ENCODE data around the gene ZNF70.

ZNF70 gene

DNA sequence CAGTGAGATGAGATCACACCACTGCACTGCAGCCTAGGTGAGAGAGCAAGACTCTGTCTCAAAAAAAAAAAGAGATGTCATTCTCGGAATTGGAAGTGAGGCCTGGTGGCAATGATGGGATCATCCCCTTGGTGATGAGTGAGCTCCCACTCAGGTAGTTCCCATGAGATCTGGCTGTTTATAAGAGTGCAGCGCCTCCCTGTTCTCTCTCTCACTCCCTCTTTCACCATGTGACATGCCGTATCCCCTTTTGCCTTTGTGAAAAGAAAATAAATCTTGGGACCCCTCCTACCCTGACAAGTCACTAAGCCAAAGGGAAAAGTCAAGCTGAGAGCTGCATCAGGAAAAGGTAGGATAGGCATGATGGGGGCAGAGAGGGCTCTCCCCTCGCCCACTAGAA is 28.8 kb downstream of the ZNF70 start:
- DNase-seq (ENCODE audit: low read depth): no peak
- TF ChIP-seq, protein P1, sequence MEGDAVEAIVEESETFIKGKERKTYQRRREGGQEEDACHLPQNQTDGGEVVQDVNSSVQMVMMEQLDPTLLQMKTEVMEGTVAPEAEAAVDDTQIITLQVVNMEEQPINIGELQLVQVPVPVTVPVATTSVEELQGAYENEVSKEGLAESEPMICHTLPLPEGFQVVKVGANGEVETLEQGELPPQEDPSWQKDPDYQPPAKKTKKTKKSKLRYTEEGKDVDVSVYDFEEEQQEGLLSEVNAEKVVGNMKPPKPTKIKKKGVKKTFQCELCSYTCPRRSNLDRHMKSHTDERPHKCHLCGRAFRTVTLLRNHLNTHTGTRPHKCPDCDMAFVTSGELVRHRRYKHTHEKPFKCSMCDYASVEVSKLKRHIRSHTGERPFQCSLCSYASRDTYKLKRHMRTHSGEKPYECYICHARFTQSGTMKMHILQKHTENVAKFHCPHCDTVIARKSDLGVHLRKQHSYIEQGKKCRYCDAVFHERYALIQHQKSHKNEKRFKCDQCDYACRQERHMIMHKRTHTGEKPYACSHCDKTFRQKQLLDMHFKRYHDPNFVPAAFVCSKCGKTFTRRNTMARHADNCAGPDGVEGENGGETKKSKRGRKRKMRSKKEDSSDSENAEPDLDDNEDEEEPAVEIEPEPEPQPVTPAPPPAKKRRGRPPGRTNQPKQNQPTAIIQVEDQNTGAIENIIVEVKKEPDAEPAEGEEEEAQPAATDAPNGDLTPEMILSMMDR (IDR thresholded peaks at IDR 0.05; ENCODE audit: insufficient read depth, low read depth, low read length, missing control alignments): no peak
- no peak overlapping the region for H3K4me3 ChIP-seq (ENCODE audit: low read length)

DNA sequence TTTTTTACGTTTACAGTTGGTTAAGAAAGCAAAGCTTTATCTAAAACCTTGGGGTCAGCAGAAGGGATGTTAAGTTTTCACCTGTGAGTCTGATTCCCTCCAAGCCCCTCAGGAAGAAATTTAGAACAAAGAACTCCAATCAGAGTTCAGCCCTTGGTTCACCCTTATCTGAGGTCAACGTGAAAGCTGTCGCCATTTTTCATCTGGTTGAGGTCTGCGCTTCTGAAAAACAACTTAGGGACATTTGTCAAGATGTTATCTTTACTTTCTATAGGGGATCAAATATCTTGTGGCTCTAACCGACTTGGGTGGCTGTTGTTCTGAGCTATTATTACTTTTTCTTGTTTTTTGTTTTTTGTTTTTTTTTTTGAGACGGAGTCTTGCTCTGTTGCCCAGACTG is 30.1 kb downstream of the ZNF70 start:
- TF ChIP-seq, protein P1 (IDR thresholded peaks at IDR 0.05; ENCODE audit: insufficient read depth, low read depth, low read length, missing control alignments): no peak
- no peak overlapping the region for H3K4me3 ChIP-seq (ENCODE audit: low read length)
- DNase-seq (ENCODE audit: low read depth): no peak

DNA sequence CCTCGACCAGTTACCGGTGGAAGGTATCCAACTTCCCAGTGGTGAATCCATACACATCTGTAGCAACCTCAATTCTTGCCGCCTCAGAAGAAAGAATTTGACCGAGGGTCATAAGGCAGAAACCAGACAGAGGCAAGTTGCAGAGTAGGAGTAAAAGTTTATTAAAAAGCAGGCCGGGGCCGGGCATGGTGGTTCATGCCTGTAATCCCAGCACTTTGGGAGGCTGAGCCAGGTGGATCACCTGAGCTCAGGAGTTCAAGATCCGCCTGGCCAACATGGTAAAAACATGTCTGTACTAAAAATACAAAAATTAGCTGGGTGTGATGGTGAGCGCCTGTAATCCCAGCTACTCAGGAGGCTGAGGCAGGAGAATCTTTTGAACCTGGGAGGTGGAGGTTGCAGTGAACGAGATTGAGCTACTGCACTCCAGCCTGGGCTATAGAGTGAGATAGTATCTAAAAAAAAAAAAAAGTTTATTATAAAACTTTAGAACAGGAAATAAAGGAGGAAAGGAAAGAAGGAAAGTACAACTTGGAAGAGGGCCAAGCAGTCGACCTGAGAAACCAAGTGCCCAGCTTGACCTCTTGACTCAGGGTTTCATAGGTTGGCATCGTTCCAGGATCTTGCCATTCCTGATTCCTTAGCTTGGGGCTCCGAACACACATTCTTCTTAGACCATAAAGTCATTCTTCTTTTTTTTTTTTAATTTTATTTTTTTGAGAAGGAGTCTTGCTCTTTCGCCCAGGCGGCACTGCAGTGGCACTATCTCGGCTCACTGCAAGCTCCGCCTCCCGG is 32.3 kb downstream of the ZNF70 start:
- TF ChIP-seq, protein P1 (IDR thresholded peaks at IDR 0.05; ENCODE audit: insufficient read depth, low read depth, low read length, missing control alignments): no peak

DNA sequence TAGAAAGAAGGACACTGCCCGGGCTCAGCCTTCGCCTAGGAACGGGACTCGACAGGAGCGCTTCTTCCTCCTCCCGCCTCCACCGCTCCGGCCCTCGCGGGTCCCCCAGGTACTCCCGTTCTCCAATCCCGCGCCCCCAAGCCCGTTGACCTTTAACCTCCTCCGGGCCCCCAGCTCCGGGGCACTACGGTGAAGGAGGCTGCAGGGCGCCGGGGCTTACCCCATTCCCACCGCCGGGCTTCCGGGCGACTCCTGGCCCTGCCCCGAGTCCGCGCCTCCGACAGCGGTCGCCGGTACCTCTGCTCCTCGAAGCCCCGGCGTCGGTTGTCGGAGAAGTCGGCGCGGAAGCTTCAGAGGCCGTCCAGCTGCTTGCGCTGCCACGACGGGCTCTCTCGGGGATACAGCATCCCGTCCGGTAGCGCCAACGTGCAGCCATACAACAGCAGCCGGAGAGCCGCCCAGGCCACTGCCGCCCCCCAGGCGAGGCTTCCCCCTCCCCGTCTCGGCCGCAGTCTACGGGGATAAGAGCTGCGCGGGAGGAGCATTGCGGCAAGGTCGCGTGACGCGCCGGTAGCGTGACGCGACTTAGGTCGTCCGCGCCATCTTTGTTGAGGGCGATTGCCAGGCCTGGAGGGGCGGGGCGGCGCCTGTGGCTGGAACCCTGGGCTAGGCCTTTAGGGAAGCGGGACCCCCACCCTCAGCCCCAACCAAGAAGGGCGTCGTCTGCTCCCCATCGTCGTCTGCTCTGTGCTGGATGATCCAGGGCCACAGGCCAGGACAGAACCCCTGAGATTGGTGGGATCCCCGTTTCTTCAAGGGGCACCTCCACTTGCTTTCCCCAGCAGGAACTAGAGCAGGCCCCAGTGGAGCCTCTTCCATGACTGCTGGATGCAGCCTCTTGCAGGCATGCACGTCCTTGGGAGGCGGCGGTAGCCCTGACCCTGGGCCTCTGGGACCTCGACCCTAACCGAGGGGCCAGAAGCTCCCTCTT is 33.8 kb downstream of the ZNF70 start:
- peak; percentile 86 for DNase-seq (ENCODE audit: low read depth)
- TF ChIP-seq, protein P1 (IDR thresholded peaks at IDR 0.05; ENCODE audit: insufficient read depth, low read depth, low read length, missing control alignments): no peak
- peak overlapping the region; percentile 87 for H3K4me3 ChIP-seq (ENCODE audit: low read length)

More for the DNA sequence above, 32.3 kb downstream of the ZNF70 start:
- no peak for DNase-seq (ENCODE audit: low read depth)
- no peak overlapping the region for H3K4me3 ChIP-seq (ENCODE audit: low read length)

DNA sequence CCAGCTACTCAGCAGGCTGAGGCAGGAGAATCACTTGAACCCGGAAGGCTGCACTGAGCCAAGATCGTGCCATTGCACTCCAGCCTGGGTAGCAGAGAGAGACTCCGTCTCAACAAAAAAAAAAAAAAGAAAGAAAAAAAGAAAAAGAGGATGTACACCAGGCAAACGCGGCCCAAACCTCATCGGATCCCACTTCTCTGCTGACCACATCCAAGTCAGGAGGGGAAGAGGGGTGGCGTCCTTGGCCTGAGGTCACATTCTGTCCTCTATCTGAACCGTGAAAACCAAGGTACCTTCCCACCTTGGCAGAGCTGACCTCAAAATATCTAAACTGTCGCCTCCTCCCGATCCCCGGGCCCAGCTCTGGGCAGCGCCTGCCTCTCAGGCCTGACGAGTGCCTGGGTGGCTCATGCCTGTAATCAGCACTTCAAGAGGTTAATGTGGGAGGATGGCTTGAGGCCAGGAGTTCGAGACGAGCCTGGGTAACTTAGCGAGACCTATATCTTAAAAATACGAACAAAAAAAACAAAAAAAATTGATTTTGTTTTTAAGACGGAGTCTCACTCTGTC is 35.0 kb downstream of the ZNF70 start:
- peak overlapping the region; percentile 87 for H3K4me3 ChIP-seq (ENCODE audit: low read length)
- TF ChIP-seq, protein P1 (IDR thresholded peaks at IDR 0.05; ENCODE audit: insufficient read depth, low read depth, low read length, missing control alignments): no peak

DNA sequence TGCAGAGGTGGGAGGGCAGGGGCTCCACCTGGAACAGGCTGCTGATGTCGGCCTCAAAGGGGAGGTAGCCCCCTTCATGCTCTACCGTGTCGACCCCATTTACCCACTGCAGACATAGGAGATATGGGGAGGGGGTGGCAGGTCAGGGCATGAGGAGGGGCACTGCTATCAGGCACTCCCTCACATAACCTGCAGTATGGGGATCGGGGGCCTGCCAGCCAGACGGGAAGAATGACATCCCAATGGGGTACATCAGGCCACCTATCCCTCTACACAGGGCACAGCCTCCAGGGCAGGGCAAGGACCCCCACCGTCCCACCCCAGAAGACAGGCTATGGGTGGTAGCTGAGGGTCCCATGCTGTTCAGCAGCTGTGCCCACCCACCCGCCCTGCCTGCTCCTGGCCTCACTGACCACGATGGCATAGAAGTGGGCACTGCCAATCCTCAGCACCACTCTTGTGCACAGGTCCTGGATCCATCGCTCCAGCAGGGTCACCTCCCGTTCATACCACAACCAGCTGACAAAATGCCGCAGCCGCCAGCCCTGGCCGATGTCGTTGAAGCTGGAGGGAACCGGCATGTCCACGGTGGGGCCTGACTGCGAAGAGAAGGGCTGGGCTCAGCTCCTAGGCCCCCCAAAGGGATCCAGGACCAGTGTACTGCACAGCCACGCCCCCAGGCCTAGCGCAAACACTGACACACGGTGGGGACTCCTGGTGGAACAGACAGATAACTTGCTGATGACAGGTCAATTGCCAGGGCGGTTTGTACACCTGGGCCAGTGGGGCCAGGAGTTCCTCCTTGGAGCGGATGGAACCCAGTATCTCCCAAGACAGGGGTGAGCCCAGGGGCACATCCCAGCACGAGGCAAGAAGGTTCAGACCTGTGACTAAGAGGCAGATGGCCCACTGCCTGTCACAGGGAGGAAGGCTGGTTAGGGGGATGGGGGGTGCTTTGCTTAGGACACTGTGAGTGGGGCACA is 36.0 kb downstream of the ZNF70 start:
- TF ChIP-seq, protein P1 (IDR thresholded peaks at IDR 0.05; ENCODE audit: insufficient read depth, low read depth, low read length, missing control alignments): no peak
- H3K4me3 ChIP-seq (ENCODE audit: low read length): no peak overlapping the region
- DNase-seq (ENCODE audit: low read depth): no peak

More for the DNA sequence above, 35.0 kb downstream of the ZNF70 start:
- DNase-seq (ENCODE audit: low read depth): no peak

Data from epithelial cell of esophagus (primary cell).